Esophagus squamous epithelium (tissue), 5 donors: ENCODE measurements around the gene KCNJ1. TPM values are rescaled to one million over a fixed set of nuclear protein-coding genes. Genes with fewer than 3 reads are reported as not detected.

Source experiments
- DNase-seq: peaks from one replicate; lab custom pipeline; 2025; lab: John Stamatoyannopoulos, UW
- H3K27ac ChIP-seq, 4 donors: fragments of 200-600 bp; sonication (generic); one replicate each; pipeline ENCODE4 v1.5.1; 2016 to 2019; ENCODE audit warnings: mild to moderate bottlenecking in 1 of 4
- H3K27me3 ChIP-seq, 4 donors: fragments of 200-600 bp; sonication (generic); 1 replicate in 3 of 4; 2 replicates in 1 of 4; pipeline versions ENCODE4 v1.5.1 to v1.6.0; 2017 to 2021; ENCODE audit warnings: antibody characterized with exemption in 1 of 4
- H3K36me3 ChIP-seq, 3 donors: fragments of 200-600 bp; sonication (generic); one replicate each; pipeline ENCODE4 v1.5.1; 2016 to 2019
- H3K4me1 ChIP-seq, 3 donors: fragments of 200-600 bp; sonication (generic); one replicate each; pipeline ENCODE4 v1.5.1; 2017 to 2019
- H3K4me3 ChIP-seq, 4 donors: fragments of 200-600 bp; sonication (generic); 1 replicate in 3 of 4; 2 replicates in 1 of 4; pipeline ENCODE4 v1.5.1; 2016 to 2019; ENCODE audit warnings: mild to moderate bottlenecking in 2 of 4, moderate library complexity in 1 of 4
- H3K9me3 ChIP-seq, 3 donors: fragments of 200-600 bp; sonication (generic); one replicate each; pipeline ENCODE4 v1.5.1; 2016 to 2019
- POLR2A ChIP-seq, 4 donors: fragments of 450-650 bp; IDR thresholded peaks; one replicate each; pipeline ENCODE4 v1.6.1; 2017; ENCODE audit warnings: antibody characterized with exemption in 4 of 4, mild to moderate bottlenecking in 4 of 4, moderate library complexity in 3 of 4
- WGBS, 2 donors: methylation state at CpG; one replicate each; pipeline ENCODE4 v1.1.5; 2018; 5-methylcytosine and 5-hydroxymethylcytosine counted together
- intact Hi-C: fragments of 100-400 bp; cut with DNase I; formaldehyde crosslinking; loops from one replicate; pipeline ENCODE4 v1.15.0; 2022
- total RNA-seq, 4 donors: library from RNA; depleted of rRNA; stranded (reverse); fragments of >200 nt; gene quantifications; one replicate each; pipeline ENCODE4 v1.1.0, GENCODE V29; 2016
- TF ChIP-seq, protein P1 (sequence below), 6 experiments: fragments of 450-650 bp in 4 of 6; fragments of 200-600 bp in 2 of 6; sonication (generic) in 2 of 6; IDR thresholded peaks; one replicate each; pipeline ENCODE4 v1.5.1; 2016 to 2019; ENCODE audit warnings: antibody characterized with exemption in 6 of 6, mild to moderate bottlenecking in 4 of 6, moderate library complexity in 4 of 6
- donor health status: DM: yes; HTN: yes; CAD: no.

Gene KCNJ1
- total RNA-seq, 4 donors from 2014 or later: under 0.01 to 1.3 TPM; not detected in 2

DNA sequence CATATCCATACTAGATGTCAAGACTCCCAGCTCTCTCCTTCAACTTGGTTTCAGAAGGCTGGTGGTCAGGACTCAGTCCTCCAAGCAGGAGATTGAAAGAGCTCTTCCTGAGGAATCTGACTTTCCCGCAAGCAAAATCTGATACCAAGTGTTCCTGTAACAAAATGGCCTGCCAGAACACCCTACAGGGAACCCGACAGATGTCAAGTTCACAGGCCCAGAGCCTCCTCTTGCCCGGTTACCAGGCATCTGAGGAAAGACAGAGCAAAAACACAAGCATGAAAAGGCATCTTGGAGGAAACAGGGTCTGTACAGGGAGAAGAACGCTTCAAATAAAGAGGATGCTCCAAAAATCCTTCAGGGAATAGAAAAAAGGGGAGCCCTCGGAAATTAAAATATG, 15.4 kb upstream of the KCNJ1 start:
- Histone ChIP-seq H3K27me3 (peaks cover 0 to 20% (median 0%) of the 10 kb centered on the region in 4 donors), H3K4me1 (peaks cover 0 to 11% (median 0%) of the 10 kb centered on the region in 3 donors), H3K36me3 (no peaks in the 10 kb centered on the region), H3K9me3 (no peaks in the 10 kb centered on the region), H3K27ac (no peak overlapping the region), H3K4me3 (no peak overlapping the region)
- no peak for DNase-seq
- TF ChIP-seq POLR2A (IDR thresholded peaks at IDR 0.05): no peak
- TF ChIP-seq, protein P1, sequence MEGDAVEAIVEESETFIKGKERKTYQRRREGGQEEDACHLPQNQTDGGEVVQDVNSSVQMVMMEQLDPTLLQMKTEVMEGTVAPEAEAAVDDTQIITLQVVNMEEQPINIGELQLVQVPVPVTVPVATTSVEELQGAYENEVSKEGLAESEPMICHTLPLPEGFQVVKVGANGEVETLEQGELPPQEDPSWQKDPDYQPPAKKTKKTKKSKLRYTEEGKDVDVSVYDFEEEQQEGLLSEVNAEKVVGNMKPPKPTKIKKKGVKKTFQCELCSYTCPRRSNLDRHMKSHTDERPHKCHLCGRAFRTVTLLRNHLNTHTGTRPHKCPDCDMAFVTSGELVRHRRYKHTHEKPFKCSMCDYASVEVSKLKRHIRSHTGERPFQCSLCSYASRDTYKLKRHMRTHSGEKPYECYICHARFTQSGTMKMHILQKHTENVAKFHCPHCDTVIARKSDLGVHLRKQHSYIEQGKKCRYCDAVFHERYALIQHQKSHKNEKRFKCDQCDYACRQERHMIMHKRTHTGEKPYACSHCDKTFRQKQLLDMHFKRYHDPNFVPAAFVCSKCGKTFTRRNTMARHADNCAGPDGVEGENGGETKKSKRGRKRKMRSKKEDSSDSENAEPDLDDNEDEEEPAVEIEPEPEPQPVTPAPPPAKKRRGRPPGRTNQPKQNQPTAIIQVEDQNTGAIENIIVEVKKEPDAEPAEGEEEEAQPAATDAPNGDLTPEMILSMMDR (IDR thresholded peaks at IDR 0.05): no peak
- intact Hi-C loops: no loop called here
- WGBS, 2 donors: 71% methylated on average over 5 of the region's 5 CpGs

DNA sequence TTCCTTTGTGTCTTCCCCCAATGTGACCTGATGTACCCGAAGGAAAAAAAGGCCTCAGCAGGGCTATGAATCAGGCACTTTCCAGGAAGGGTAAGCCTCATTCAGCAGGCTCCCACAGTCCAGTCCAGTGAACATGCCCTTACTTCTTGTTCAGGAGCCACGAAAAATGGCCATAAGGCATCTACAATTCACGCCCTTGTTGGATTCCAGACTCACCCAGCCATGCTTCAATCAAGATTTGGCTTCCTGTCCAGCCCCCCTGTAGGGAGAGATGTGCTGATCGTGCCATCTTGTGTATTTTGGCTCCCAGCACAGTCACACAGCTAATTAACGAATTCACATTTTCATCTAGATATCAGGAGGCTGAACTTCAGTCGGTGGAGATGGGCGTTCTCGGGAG, 14.1 kb upstream of the KCNJ1 start:
- Histone ChIP-seq H3K36me3 (no peaks in the 10 kb centered on the region), H3K27me3 (peaks cover 0 to 20% (median 0%) of the 10 kb centered on the region in 4 donors), H3K4me1 (peaks cover 0 to under 1% (median 0%) of the 10 kb centered on the region in 3 donors), H3K4me3 (no peak overlapping the region), H3K27ac (no peak overlapping the region), H3K9me3 (no peaks in the 10 kb centered on the region)
- intact Hi-C loops: no loop called here
- 83 to 84% methylated on average over 7 of the region's 8 CpGs for WGBS, 2 donors
- DNase-seq: no peak
- no peak for TF ChIP-seq POLR2A (IDR thresholded peaks at IDR 0.05)
- TF ChIP-seq, protein P1 (IDR thresholded peaks at IDR 0.05): no peak

DNA sequence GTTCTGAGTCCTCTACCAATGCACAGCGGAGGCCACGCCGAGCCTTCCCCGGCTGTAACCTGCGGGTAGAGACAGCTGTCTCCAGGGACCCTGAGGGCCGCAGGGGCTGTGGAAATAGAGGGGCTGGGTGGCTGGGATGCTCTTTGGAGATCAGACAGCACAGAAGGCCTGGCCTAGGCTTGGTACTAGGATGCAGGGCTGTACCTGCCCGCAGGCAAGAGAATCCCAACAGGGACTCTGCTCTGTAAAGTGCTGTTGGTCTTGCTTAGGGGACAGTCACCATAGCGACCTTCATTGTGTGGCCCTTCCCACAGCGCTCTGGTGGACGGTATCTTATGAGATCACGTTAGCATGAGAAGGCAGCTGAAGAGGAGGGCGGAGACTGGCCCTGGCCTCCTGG, 12.7 kb upstream of the KCNJ1 start:
- H3K27ac ChIP-seq: no peak overlapping the region
- H3K36me3 ChIP-seq: no peaks in the 10 kb centered on the region
- TF ChIP-seq, protein P1 (IDR thresholded peaks at IDR 0.05): no peak
- TF ChIP-seq POLR2A (IDR thresholded peaks at IDR 0.05): no peak
- no peaks in the 10 kb centered on the region for H3K4me1 ChIP-seq
- peaks cover 0 to 20% (median 0%) of the 10 kb centered on the region in 4 donors for H3K27me3 ChIP-seq
- intact Hi-C loops: no loop called here
- DNase-seq: no peak
- H3K9me3 ChIP-seq: no peaks in the 10 kb centered on the region
- WGBS, 2 donors: 77 to 92% methylated on average over 7 to 9 of the region's 12 CpGs
- no peak overlapping the region for H3K4me3 ChIP-seq

DNA sequence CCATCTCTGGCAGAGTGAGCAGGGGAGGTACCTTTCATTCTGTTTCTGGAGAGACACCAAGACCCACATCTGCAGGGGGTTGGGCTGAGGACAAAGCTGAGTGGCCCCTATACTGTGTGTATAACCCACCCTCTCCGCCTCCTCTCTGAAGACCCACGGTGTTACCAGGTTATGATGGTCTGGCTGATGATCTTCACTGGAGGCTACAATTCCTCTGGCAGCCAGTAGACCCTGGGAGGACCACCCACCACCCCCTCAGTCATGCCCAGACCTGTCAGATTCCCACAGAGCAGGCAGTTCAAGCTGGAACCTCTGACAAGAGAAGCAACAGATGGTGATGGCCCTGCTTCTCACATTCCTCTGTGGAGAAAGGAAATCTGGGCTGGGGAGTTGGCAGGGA, 11.4 kb upstream of the KCNJ1 start:
- H3K36me3 ChIP-seq: no peaks in the 10 kb centered on the region
- H3K9me3 ChIP-seq: no peaks in the 10 kb centered on the region
- no peak overlapping the region for H3K27ac ChIP-seq
- intact Hi-C loops: no loop called here
- no CpG with 5 or more reads among the region's 2 CpGs for WGBS, 2 donors
- peaks cover 0 to 20% (median 0%) of the 10 kb centered on the region in 4 donors for H3K27me3 ChIP-seq
- no peak for DNase-seq
- no peaks in the 10 kb centered on the region for H3K4me1 ChIP-seq
- TF ChIP-seq POLR2A (IDR thresholded peaks at IDR 0.05): no peak
- TF ChIP-seq, protein P1 (IDR thresholded peaks at IDR 0.05): no peak
- H3K4me3 ChIP-seq: no peak overlapping the region

DNA sequence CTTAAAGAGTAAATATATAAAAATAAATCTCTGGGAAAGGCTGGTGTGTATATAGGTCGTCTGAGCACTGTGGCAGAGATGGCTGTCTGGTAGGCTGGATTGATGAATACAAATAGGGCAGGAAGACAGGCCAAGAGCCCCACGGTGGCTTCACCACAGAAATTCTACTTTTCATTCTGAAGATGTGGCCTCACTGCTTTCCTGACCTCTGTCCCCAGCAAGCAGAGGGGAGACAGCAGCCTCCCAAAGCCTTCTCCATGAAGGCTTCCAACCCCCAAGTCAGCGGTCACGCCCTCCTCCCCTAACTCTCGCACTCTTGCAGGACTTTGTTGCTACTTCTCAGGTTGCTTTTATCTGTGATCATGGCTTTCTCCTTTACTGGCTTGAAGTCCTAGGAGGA, 10.6 kb upstream of the KCNJ1 start:
- H3K27me3 ChIP-seq: peaks cover 0 to 18% (median 0%) of the 10 kb centered on the region in 4 donors
- 67 to 81% methylated on average over 5 of the region's 5 CpGs for WGBS, 2 donors
- no peak overlapping the region for H3K4me3 ChIP-seq
- no peaks in the 10 kb centered on the region for H3K36me3 ChIP-seq
- no peaks in the 10 kb centered on the region for H3K4me1 ChIP-seq
- no peak overlapping the region for H3K27ac ChIP-seq
- no peak for DNase-seq
- TF ChIP-seq POLR2A (IDR thresholded peaks at IDR 0.05): no peak
- TF ChIP-seq, protein P1 (IDR thresholded peaks at IDR 0.05): no peak
- H3K9me3 ChIP-seq: no peaks in the 10 kb centered on the region
- intact Hi-C loops: no loop called here
